Activated CD4-positive, alpha-beta T cell treated with anti-CD3 and anti-CD28 coated beads, Interleukin-2, amount 50 U/mL, for 48 hours (primary cell): ENCODE results near the gene NES.

Experiments
- DNase-seq, 2 experiments: peaks; one replicate each; pipeline ENCODE4 v3.0.0-alpha.2; 2020

Gene NES

GRCh38 chr1:156677616-156678596 is 699 bp upstream of the NES start:
- DNase-seq = peak; percentile 30 to 39

- DNase-seq = no peak
These were observed 940 bp downstream of the NES start for GRCh38 chr1:156676114-156676819.

- no peak for DNase-seq
These were observed 1.7 kb downstream of the NES start for GRCh38 chr1:156675210-156676113.

- DNase-seq = no peak
These were observed 3.7 kb downstream of the NES start for GRCh38 chr1:156673387-156674121.

GRCh38 chr1:156671804-156672203 is 5.4 kb downstream of the NES start:
- DNase-seq = no peak

- DNase-seq = no peak
These were observed 6.4 kb downstream of the NES start for GRCh38 chr1:156670791-156671190.

GRCh38 chr1:156670359-156670758 is 6.8 kb downstream of the NES start:
- no peak for DNase-seq

GRCh38 chr1:156669794-156670193 is 7.4 kb downstream of the NES start:
- DNase-seq = no peak

GRCh38 chr1:156668801-156669637 is 8.2 kb downstream of the NES start:
- DNase-seq = no peak

- no peak for DNase-seq
These were observed 9.1 kb downstream of the NES start for GRCh38 chr1:156667968-156668709.

GRCh38 chr1:156667610-156667967 is 9.6 kb downstream of the NES start:
- DNase-seq = no peak

GRCh38 chr1:156666862-156667609 is 10.2 kb downstream of the NES start:
- DNase-seq = no peak

- no peak for DNase-seq
These were observed 11.7 kb downstream of the NES start for GRCh38 chr1:156665539-156665938.

GRCh38 chr1:156664767-156665411 is 12.3 kb downstream of the NES start:
- no peak for DNase-seq

GRCh38 chr1:156664046-156664766 is 13.0 kb downstream of the NES start:
- no peak for DNase-seq

- DNase-seq = no peak
These were observed 14.0 kb downstream of the NES start for GRCh38 chr1:156663178-156663577.

GRCh38 chr1:156662800-156663055 is 14.5 kb downstream of the NES start:
- no peak for DNase-seq

GRCh38 chr1:156662005-156662799 is 15.0 kb downstream of the NES start:
- DNase-seq = no peak
